ENCODE measurements around the gene PSMB11.

GRCh38 chr14:23089498-23090253 is 47.7 kb downstream of the PSMB11 start:
- TF ChIP-seq GATA3 (IDR thresholded peaks at IDR 0.05; ENCODE audit: low read depth, low read length) (no peak), GATA2 (IDR thresholded peaks at IDR 0.05; ENCODE audit: low read depth, low read length) (no peak)

Measured in SH-SY5Y (cell line).